DND-41 (cell line): ENCODE data around the gene OR2T2.
"Not testable (repeated sequence)": the region's sequence is repeated elsewhere in the genome, so short reads cannot be mapped to it uniquely, and the experiment has no call there.

Experiments used
- ATAC-seq: fragments of 200-7000 bp; cut with Tn5 transposase; 3 replicates; pipeline ENCODE4 v1.9.1; 2021; ENCODE audit warnings: low read depth; ENCODE audit not compliant: insufficient read depth
- DNase-seq: peaks from one replicate; pipeline ENCODE4 v3.0.0-alpha.2; 2020
- H2AFZ ChIP-seq: 2 replicates; pipeline ENCODE4 v1.6.0; 2012; ENCODE audit warnings: low read depth, low read length
- H3K27ac ChIP-seq: 2 replicates; pipeline ENCODE4 v1.5.1; 2012; ENCODE audit warnings: low read length, inconsistent platforms
- H3K27me3 ChIP-seq: fragments of 200-600 bp; sonication (generic); 2 replicates; pipeline ENCODE4 v1.6.0; 2012; ENCODE audit warnings: low read length, mild to moderate bottlenecking, inconsistent platforms; ENCODE audit not compliant: insufficient read depth, poor library complexity
- H3K36me3 ChIP-seq: 2 replicates; pipeline ENCODE4 v1.5.1; 2012; ENCODE audit warnings: low read length, inconsistent platforms; ENCODE audit not compliant: insufficient read depth
- H3K4me1 ChIP-seq: 2 replicates; pipeline ENCODE4 v1.5.1; 2012; ENCODE audit warnings: mild to moderate bottlenecking, low read length; ENCODE audit not compliant: insufficient read depth
- H3K4me2 ChIP-seq: 2 replicates; pipeline ENCODE4 v1.6.0; 2012; ENCODE audit warnings: mild to moderate bottlenecking, moderate library complexity, low read length, inconsistent platforms; ENCODE audit not compliant: insufficient read depth
- H3K4me3 ChIP-seq, 2 experiments: fragments of 200-600 bp in 1 of 2; shearing (Covaris generic) in 1 of 2; 2 replicates each; pipeline ENCODE4 v1.5.1; 2012 to 2016; ENCODE audit warnings: inconsistent platforms in 2 of 2, low read length in 2 of 2, mild to moderate bottlenecking in 2 of 2, low read depth in 1 of 2, moderate library complexity in 1 of 2
- H3K79me2 ChIP-seq: 2 replicates; pipeline ENCODE4 v1.6.0; 2012; ENCODE audit warnings: low read length, inconsistent platforms; ENCODE audit not compliant: insufficient read depth
- H3K9ac ChIP-seq: 2 replicates; pipeline ENCODE4 v1.6.0; 2012; ENCODE audit warnings: low read depth, mild to moderate bottlenecking, inconsistent platforms, low read length, moderate library complexity
- H3K9me3 ChIP-seq: 2 replicates; pipeline ENCODE4 v1.5.1; 2012; ENCODE audit warnings: low read length, moderate library complexity, mild to moderate bottlenecking, inconsistent platforms; ENCODE audit not compliant: insufficient read depth, severe bottlenecking
- H4K20me1 ChIP-seq: 2 replicates; pipeline ENCODE4 v1.6.0; 2012; ENCODE audit warnings: low read length; ENCODE audit not compliant: insufficient read depth
- CTCF ChIP-seq: IDR thresholded peaks from 2 replicates; pipeline ENCODE4 v1.5.1; 2012; ENCODE audit warnings: borderline replicate concordance, low read length, moderate library complexity, mild to moderate bottlenecking; ENCODE audit not compliant: poor library complexity, severe bottlenecking; ENCODE audit errors: extremely low read depth
- EZH2 ChIP-seq: IDR thresholded peaks from 3 replicates; pipeline ENCODE4 v1.6.1; 2012; ENCODE audit warnings: borderline replicate concordance, low read depth, mild to moderate bottlenecking, moderate library complexity, low read length, inconsistent platforms; ENCODE audit not compliant: severe bottlenecking

OR2T2 gene

GRCh38 chr1:248471154-248471553 lies 25.7 kb downstream of the OR2T2 start:
- Histone ChIP-seq H3K27me3 (no peaks in the 10 kb centered on the region), H3K9me3 (no peaks in the 10 kb centered on the region), H3K9ac (no peak overlapping the region), H3K27ac (no peak overlapping the region), H3K4me1 (no peaks in the 10 kb centered on the region), H3K4me3 (no peak overlapping the region), H4K20me1 (no peaks in the 10 kb centered on the region), H3K36me3 (no peaks in the 10 kb centered on the region), H2AFZ (no peak overlapping the region), H3K79me2 (no peaks in the 10 kb centered on the region), H3K4me2 (no peak overlapping the region)
- no peak for ATAC-seq
- no peak for DNase-seq
- TF ChIP-seq EZH2 (no peak), CTCF (no peak)

GRCh38 chr1:248472111-248472510 lies 26.7 kb downstream of the OR2T2 start:
- not testable (repeated sequence) for H3K9me3 ChIP-seq, H3K9ac ChIP-seq, H3K4me1 ChIP-seq, ATAC-seq, DNase-seq, H3K79me2 ChIP-seq, H4K20me1 ChIP-seq, H3K4me2 ChIP-seq, H3K27ac ChIP-seq, H3K27me3 ChIP-seq, H2AFZ ChIP-seq, H3K36me3 ChIP-seq, H3K4me3 ChIP-seq

GRCh38 chr1:248473051-248473450 lies 27.6 kb downstream of the OR2T2 start, which contains the start of gene OR2T3:
Gene OR2T3 (plus strand): TSS chr1:248473351. CDS start chr1:248473351, 0 bp downstream.
- H3K9me3 ChIP-seq, H3K4me2 ChIP-seq, H2AFZ ChIP-seq, DNase-seq, H4K20me1 ChIP-seq, H3K79me2 ChIP-seq, H3K27ac ChIP-seq, H3K4me1 ChIP-seq, H3K4me3 ChIP-seq, ATAC-seq, H3K27me3 ChIP-seq, H3K9ac ChIP-seq, H3K36me3 ChIP-seq: not testable (repeated sequence)

GRCh38 chr1:248475660-248476059 lies 30.2 kb downstream of the OR2T2 start:
- H3K4me1 ChIP-seq, H2AFZ ChIP-seq, H3K4me3 ChIP-seq, H4K20me1 ChIP-seq, H3K36me3 ChIP-seq, H3K9ac ChIP-seq, ATAC-seq, H3K27ac ChIP-seq, H3K27me3 ChIP-seq, H3K9me3 ChIP-seq, H3K79me2 ChIP-seq, DNase-seq, H3K4me2 ChIP-seq: not testable (repeated sequence)

GRCh38 chr1:248481686-248482579 lies 36.5 kb downstream of the OR2T2 start:
- H3K36me3 ChIP-seq, H3K9me3 ChIP-seq, H4K20me1 ChIP-seq, H3K27me3 ChIP-seq, H3K79me2 ChIP-seq: not testable (repeated sequence)
- Histone ChIP-seq H3K9ac (peak overlapping the region; percentile 67), H3K27ac (peak overlapping the region; percentile 87), H3K4me1 (peaks cover 16% of the 10 kb centered on the region), H3K4me3 (peak overlapping the region; percentile 37 to 64; a peak in 3 of 4 replicates), H3K4me2 (peak overlapping the region; percentile 91), H2AFZ (peak overlapping the region; percentile 84)
- DNase-seq (peak; percentile 67), ATAC-seq (peak; percentile 92)

- not testable (repeated sequence) for H3K36me3 ChIP-seq, H3K9ac ChIP-seq, H3K4me3 ChIP-seq, H3K9me3 ChIP-seq, H3K4me2 ChIP-seq, H4K20me1 ChIP-seq, DNase-seq, ATAC-seq, H3K27ac ChIP-seq, H3K4me1 ChIP-seq, H3K79me2 ChIP-seq, H2AFZ ChIP-seq, H3K27me3 ChIP-seq
These were observed 42.9 kb downstream of the OR2T2 start, which contains the start of gene OR2T5 for GRCh38 chr1:248488289-248488688. Gene OR2T5 (plus strand): TSS chr1:248488589. CDS start chr1:248488589, 0 bp downstream.

- H3K4me3 ChIP-seq, H3K4me2 ChIP-seq, H3K36me3 ChIP-seq, H3K9ac ChIP-seq, ATAC-seq, H2AFZ ChIP-seq, H3K9me3 ChIP-seq, H3K79me2 ChIP-seq, DNase-seq, H3K27me3 ChIP-seq, H3K27ac ChIP-seq, H3K4me1 ChIP-seq, H4K20me1 ChIP-seq: not testable (repeated sequence)
These were observed 51.2 kb downstream of the OR2T2 start for GRCh38 chr1:248496661-248497060.
